Mesenchymal stem cell (in vitro differentiated cells and primary cell): Measurements from ENCODE around the gene CUBN.

Experiments
- DNase-seq: peaks from one replicate; pipeline ENCODE4 v3.0.0-alpha.2; 2013
- H2AFZ ChIP-seq: one replicate; pipeline ENCODE4 v1.6.1; 2013; ENCODE audit warnings: low read depth, mild to moderate bottlenecking, control low read depth, inconsistent platforms, low read length, moderate library complexity
- H2AK5ac ChIP-seq: 2 replicates; pipeline ENCODE4 v1.6.1; 2013; ENCODE audit warnings: low read length, moderate library complexity, mild to moderate bottlenecking, inconsistent platforms; ENCODE audit not compliant: severe bottlenecking
- H2BK120ac ChIP-seq: one replicate; pipeline ENCODE4 v1.6.1; 2013; ENCODE audit warnings: low read depth, mild to moderate bottlenecking, inconsistent platforms, low read length, moderate library complexity
- H2BK12ac ChIP-seq, 2 experiments: one replicate each; pipeline ENCODE4 v1.6.1; 2013; ENCODE audit warnings: inconsistent platforms in 2 of 2, low read length in 2 of 2, mild to moderate bottlenecking in 2 of 2, moderate library complexity in 2 of 2, control low read depth in 1 of 2
- H2BK15ac ChIP-seq: one replicate; pipeline ENCODE4 v1.6.1; 2013; ENCODE audit warnings: mild to moderate bottlenecking, low read depth, inconsistent platforms; ENCODE audit not compliant: poor library complexity, severe bottlenecking
- H2BK5ac ChIP-seq: 2 replicates; pipeline ENCODE4 v1.6.1; 2013; ENCODE audit warnings: low read depth, mild to moderate bottlenecking, low read length, control low read depth, inconsistent platforms; ENCODE audit not compliant: poor library complexity, severe bottlenecking
- H3K14ac ChIP-seq, 2 experiments: one replicate each; pipeline ENCODE4 v1.6.1; 2013; ENCODE audit warnings: inconsistent platforms in 2 of 2, low read length in 2 of 2, control low read depth in 1 of 2, mild to moderate bottlenecking in 1 of 2, moderate library complexity in 1 of 2
- H3K18ac ChIP-seq, 2 experiments: one replicate each; pipeline ENCODE4 v1.6.1; 2013; ENCODE audit warnings: inconsistent platforms in 2 of 2, low read length in 2 of 2, control low read depth in 1 of 2, low read depth in 1 of 2, mild to moderate bottlenecking in 1 of 2
- H3K23ac ChIP-seq, 2 experiments: one replicate each; pipeline ENCODE4 v1.6.1; 2013; ENCODE audit warnings: inconsistent platforms in 2 of 2, low read length in 2 of 2, mild to moderate bottlenecking in 2 of 2, moderate library complexity in 2 of 2, control low read depth in 1 of 2
- H3K27ac ChIP-seq: 2 replicates; pipeline ENCODE4 v1.5.1; 2013; ENCODE audit warnings: mild to moderate bottlenecking, moderate library complexity, low read length, control low read depth, inconsistent platforms; ENCODE audit not compliant: poor library complexity, severe bottlenecking
- H3K27me3 ChIP-seq, 2 experiments: 2 replicates each; pipeline versions ENCODE4 v1.6.1 to v1.7.0; 2013; ENCODE audit warnings: low read length in 2 of 2, mild to moderate bottlenecking in 2 of 2, moderate library complexity in 2 of 2, control low read depth in 1 of 2, inconsistent platforms in 1 of 2; ENCODE audit not compliant: control insufficient read depth in 1 of 2, insufficient read depth in 1 of 2
- H3K36me3 ChIP-seq, 2 experiments: 2 replicates each; pipeline versions ENCODE4 v1.6.1 to v1.7.0; 2013; ENCODE audit warnings: low read length in 2 of 2, control low read depth in 1 of 2, inconsistent platforms in 1 of 2, low read depth in 1 of 2, mild to moderate bottlenecking in 1 of 2; ENCODE audit not compliant: insufficient read depth in 2 of 2, control insufficient read depth in 1 of 2
- H3K4ac ChIP-seq, 2 experiments: one replicate each; pipeline ENCODE4 v1.6.1; 2013; ENCODE audit warnings: inconsistent platforms in 2 of 2, low read length in 2 of 2, mild to moderate bottlenecking in 2 of 2, moderate library complexity in 2 of 2, control low read depth in 1 of 2, low read depth in 1 of 2
- H3K4me1 ChIP-seq: 2 replicates; pipeline ENCODE4 v1.6.1; 2013; ENCODE audit warnings: low read depth, low read length, control low read depth; ENCODE audit not compliant: control insufficient read depth, insufficient read depth
- H3K4me2 ChIP-seq: 2 replicates; pipeline ENCODE4 v1.6.1; 2013; ENCODE audit warnings: low read length, mild to moderate bottlenecking, inconsistent platforms; ENCODE audit not compliant: poor library complexity, severe bottlenecking
- H3K4me3 ChIP-seq, 2 experiments: 2 replicates each; pipeline versions ENCODE4 v1.5.1 to v1.7.0; 2013; ENCODE audit warnings: low read length in 2 of 2, mild to moderate bottlenecking in 2 of 2, control low read depth in 1 of 2, low read depth in 1 of 2; ENCODE audit not compliant: insufficient read depth in 1 of 2
- H3K79me1 ChIP-seq: replicated peaks from 2 replicates; pipeline ENCODE4 v1.6.1; 2013; ENCODE audit warnings: mild to moderate bottlenecking, control low read depth, low read length, inconsistent platforms; ENCODE audit not compliant: poor library complexity, severe bottlenecking
- H3K9ac ChIP-seq: 2 replicates; pipeline ENCODE4 v1.7.0; 2013; ENCODE audit warnings: mild to moderate bottlenecking, low read length, moderate library complexity
- H3K9me3 ChIP-seq: 2 replicates; pipeline ENCODE4 v1.7.0; 2013; ENCODE audit warnings: mild to moderate bottlenecking, low read length; ENCODE audit not compliant: control insufficient read depth
- H4K8ac ChIP-seq: one replicate; pipeline ENCODE4 v1.6.1; 2013; ENCODE audit warnings: inconsistent platforms, mild to moderate bottlenecking, low read length, moderate library complexity
- H4K91ac ChIP-seq: one replicate; pipeline ENCODE4 v1.6.1; 2013; ENCODE audit warnings: mild to moderate bottlenecking, low read length, inconsistent platforms
- WGBS: methylation state at CpG from one replicate; pipeline ENCODE4 v1.1.7; 2013; ENCODE audit warnings: mixed read lengths; 5-methylcytosine and 5-hydroxymethylcytosine counted together

The CUBN gene

DNA sequence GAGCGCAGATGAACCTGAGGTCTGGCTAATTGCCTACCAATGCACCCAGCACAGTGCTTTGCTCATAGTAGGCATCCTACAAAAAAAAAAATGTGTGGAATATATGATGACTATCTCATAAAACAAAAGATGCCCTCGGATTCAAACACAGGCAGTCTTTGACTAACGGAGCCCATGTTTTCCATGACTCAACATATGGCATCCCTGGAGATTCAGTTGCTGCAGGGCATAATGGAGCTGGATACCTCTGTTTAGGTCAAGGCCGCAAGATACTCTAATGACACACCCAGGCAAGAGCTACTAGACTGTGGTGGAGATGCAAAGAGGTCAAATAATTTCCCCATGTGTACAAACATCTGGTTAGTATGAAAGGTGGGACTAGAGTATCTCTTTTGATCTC, 16.3 kb downstream of the CUBN start:
- Histone ChIP-seq H2AK5ac (no peak overlapping the region), H3K18ac (no peak overlapping the region), H3K4me1 (peaks cover 5% of the 10 kb centered on the region), H3K9ac (no peak overlapping the region), H3K36me3 (no peaks in the 10 kb centered on the region), H3K23ac (no peak overlapping the region), H3K27ac (no peak overlapping the region), H2BK15ac (no peak overlapping the region), H2BK120ac (no peak overlapping the region), H3K79me1 (no peaks in the 10 kb centered on the region), H4K8ac (no peak overlapping the region), H2BK12ac (no peak overlapping the region), H3K27me3 (no peaks in the 10 kb centered on the region), H2AFZ (no peak overlapping the region), H3K9me3 (no peaks in the 10 kb centered on the region), H4K91ac (no peak overlapping the region), H3K4me3 (no peak overlapping the region), H3K14ac (no peak overlapping the region), H3K4me2 (no peak overlapping the region), H2BK5ac (no peak overlapping the region), H3K4ac (no peak overlapping the region)
- 88% methylated on average over 3 of the region's 4 CpGs for WGBS
- no peak for DNase-seq

GRCh38 chr10:17112566-17112965, 17.0 kb downstream of the CUBN start:
- Histone ChIP-seq H3K18ac (no peak overlapping the region), H3K27ac (no peak overlapping the region), H3K4me3 (no peak overlapping the region), H3K4ac (no peak overlapping the region), H2BK120ac (no peak overlapping the region), H3K14ac (no peak overlapping the region), H2AK5ac (no peak overlapping the region), H2BK12ac (no peak overlapping the region), H2AFZ (no peak overlapping the region), H2BK15ac (no peak overlapping the region), H3K9ac (no peak overlapping the region), H3K27me3 (no peaks in the 10 kb centered on the region), H3K79me1 (no peaks in the 10 kb centered on the region), H2BK5ac (no peak overlapping the region), H3K36me3 (no peaks in the 10 kb centered on the region), H3K23ac (no peak overlapping the region), H3K9me3 (no peaks in the 10 kb centered on the region), H3K4me1 (peaks cover 5% of the 10 kb centered on the region), H3K4me2 (no peak overlapping the region), H4K91ac (no peak overlapping the region), H4K8ac (no peak overlapping the region)
- no CpG with 5 or more reads among the region's 3 CpGs for WGBS
- DNase-seq, result no peak

GRCh38 chr10:17109475-17110207, 20.0 kb downstream of the CUBN start:
- peak; percentile 54 for DNase-seq
- no peaks in the 10 kb centered on the region for H3K9me3 ChIP-seq
- no peak overlapping the region for H3K9ac ChIP-seq
- no peak overlapping the region for H2BK120ac ChIP-seq
- no peak overlapping the region for H3K4me3 ChIP-seq
- no peak overlapping the region for H3K4ac ChIP-seq
- H3K4me2 ChIP-seq, result no peak overlapping the region
- no peak overlapping the region for H3K23ac ChIP-seq
- no peaks in the 10 kb centered on the region for H3K79me1 ChIP-seq
- no peak overlapping the region for H2AFZ ChIP-seq
- no peak overlapping the region for H2BK12ac ChIP-seq
- peak overlapping the region in 1 of 2 experiments; percentile 79 for H3K14ac ChIP-seq
- H3K36me3 ChIP-seq, result no peaks in the 10 kb centered on the region
- H3K18ac ChIP-seq, result no peak overlapping the region
- H3K4me1 ChIP-seq, result peaks cover 2% of the 10 kb centered on the region
- H3K27me3 ChIP-seq, result no peaks in the 10 kb centered on the region
- H2BK5ac ChIP-seq, result no peak overlapping the region
- H2BK15ac ChIP-seq, result no peak overlapping the region
- H2AK5ac ChIP-seq, result no peak overlapping the region
- no peak overlapping the region for H4K91ac ChIP-seq
- 75% methylated on average over 2 of the region's 3 CpGs for WGBS
- no peak overlapping the region for H3K27ac ChIP-seq
- H4K8ac ChIP-seq, result no peak overlapping the region

- H2BK12ac ChIP-seq, result no peak overlapping the region
- no peak overlapping the region for H3K4me2 ChIP-seq
- no peak overlapping the region for H3K9ac ChIP-seq
- no peak overlapping the region for H3K4me3 ChIP-seq
- no CpG with 5 or more reads among the region's 2 CpGs for WGBS
- H3K14ac ChIP-seq, result no peak overlapping the region
- no peak overlapping the region for H2AFZ ChIP-seq
- DNase-seq, result no peak
- no peak overlapping the region for H4K91ac ChIP-seq
- no peak overlapping the region for H2AK5ac ChIP-seq
- no peak overlapping the region for H3K23ac ChIP-seq
- H3K4me1 ChIP-seq, result peaks cover 2% of the 10 kb centered on the region
- H3K27ac ChIP-seq, result no peak overlapping the region
- no peak overlapping the region for H2BK15ac ChIP-seq
- H3K27me3 ChIP-seq, result no peaks in the 10 kb centered on the region
- no peaks in the 10 kb centered on the region for H3K36me3 ChIP-seq
- H2BK120ac ChIP-seq, result no peak overlapping the region
- H3K18ac ChIP-seq, result no peak overlapping the region
- no peak overlapping the region for H2BK5ac ChIP-seq
- H3K4ac ChIP-seq, result no peak overlapping the region
- no peaks in the 10 kb centered on the region for H3K9me3 ChIP-seq
- H3K79me1 ChIP-seq, result no peaks in the 10 kb centered on the region
- H4K8ac ChIP-seq, result no peak overlapping the region
Measured at GRCh38 chr10:17109046-17109445, 20.6 kb downstream of the CUBN start.
